Right atrium auricular region (tissue), 2 donors: ENCODE measurements around the gene SLC22A1. TPM values are rescaled to one million over a fixed set of nuclear protein-coding genes. Genes with fewer than 3 reads are reported as not detected.

Experiments
- DNase-seq: peaks from one replicate; pipeline ENCODE4 v3.0.0-alpha.2; 2019; ENCODE audit warnings: low spot score
- H3K27ac ChIP-seq, 2 donors: fragments of 200-600 bp; sonication (generic); 1 replicate in 1 of 2; 2 replicates in 1 of 2; pipeline ENCODE4 v1.5.1; 2016 to 2019
- H3K27me3 ChIP-seq, 2 donors: fragments of 200-600 bp; sonication (generic); one replicate each; pipeline versions ENCODE4 v1.5.1 to v1.6.0; 2017 to 2019
- H3K36me3 ChIP-seq: fragments of 200-600 bp; sonication (generic); one replicate; pipeline ENCODE4 v1.5.1; 2016
- H3K4me1 ChIP-seq, 2 donors: fragments of 200-600 bp; sonication (generic); one replicate each; pipeline versions ENCODE4 v1.5.1 to v1.6.0; 2017 to 2019
- H3K4me3 ChIP-seq, 2 donors: fragments of 200-600 bp; sonication (generic); 1 replicate in 1 of 2; 2 replicates in 1 of 2; pipeline ENCODE4 v1.5.1; 2017 to 2019; ENCODE audit warnings: mild to moderate bottlenecking in 1 of 2, moderate library complexity in 1 of 2
- H3K9me3 ChIP-seq, 2 donors: fragments of 200-600 bp; sonication (generic); one replicate each; pipeline ENCODE4 v1.5.1; 2019
- total RNA-seq, 2 donors: library from RNA; depleted of rRNA; stranded (reverse); fragments of >200 nt; gene quantifications; one replicate each; pipeline ENCODE4 v1.1.0, GENCODE V29; 2016
- TF ChIP-seq, protein P1 (sequence below), 2 donors: fragments of 200-600 bp; sonication (generic); IDR thresholded peaks; one replicate each; pipeline ENCODE4 v1.5.1; 2019; ENCODE audit warnings: antibody characterized with exemption in 2 of 2

Gene SLC22A1
- total RNA-seq, 2 donors from 2014 or later, result not detected

DNA sequence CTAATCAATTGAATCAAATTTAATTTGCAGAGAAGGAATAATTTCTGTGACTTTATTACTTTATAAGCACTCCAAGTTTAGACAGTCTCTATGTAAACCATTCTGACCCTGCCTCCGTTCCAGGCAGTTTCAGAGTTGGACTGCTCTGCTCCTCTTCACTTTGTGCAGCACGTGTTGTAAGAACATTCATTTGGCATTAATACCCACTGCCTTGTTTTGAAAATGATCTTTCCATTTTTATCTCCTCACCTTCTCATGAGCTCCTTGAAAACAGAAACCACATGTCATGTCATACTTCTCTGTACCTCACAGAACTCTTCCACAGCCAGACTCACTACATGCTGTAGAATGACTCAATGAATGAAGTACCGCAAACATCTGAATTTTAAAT, 25.5 kb downstream of the SLC22A1 start:
- H3K27me3 ChIP-seq, result no peaks in the 10 kb centered on the region
- H3K4me1 ChIP-seq, result no peaks in the 10 kb centered on the region
- no peak overlapping the region for H3K27ac ChIP-seq
- H3K4me3 ChIP-seq, result no peak overlapping the region
- H3K36me3 ChIP-seq, result no peaks in the 10 kb centered on the region
- no peak for DNase-seq
- peaks cover 0 to 7% of the 10 kb centered on the region in 2 donors for H3K9me3 ChIP-seq
- TF ChIP-seq, protein P1, sequence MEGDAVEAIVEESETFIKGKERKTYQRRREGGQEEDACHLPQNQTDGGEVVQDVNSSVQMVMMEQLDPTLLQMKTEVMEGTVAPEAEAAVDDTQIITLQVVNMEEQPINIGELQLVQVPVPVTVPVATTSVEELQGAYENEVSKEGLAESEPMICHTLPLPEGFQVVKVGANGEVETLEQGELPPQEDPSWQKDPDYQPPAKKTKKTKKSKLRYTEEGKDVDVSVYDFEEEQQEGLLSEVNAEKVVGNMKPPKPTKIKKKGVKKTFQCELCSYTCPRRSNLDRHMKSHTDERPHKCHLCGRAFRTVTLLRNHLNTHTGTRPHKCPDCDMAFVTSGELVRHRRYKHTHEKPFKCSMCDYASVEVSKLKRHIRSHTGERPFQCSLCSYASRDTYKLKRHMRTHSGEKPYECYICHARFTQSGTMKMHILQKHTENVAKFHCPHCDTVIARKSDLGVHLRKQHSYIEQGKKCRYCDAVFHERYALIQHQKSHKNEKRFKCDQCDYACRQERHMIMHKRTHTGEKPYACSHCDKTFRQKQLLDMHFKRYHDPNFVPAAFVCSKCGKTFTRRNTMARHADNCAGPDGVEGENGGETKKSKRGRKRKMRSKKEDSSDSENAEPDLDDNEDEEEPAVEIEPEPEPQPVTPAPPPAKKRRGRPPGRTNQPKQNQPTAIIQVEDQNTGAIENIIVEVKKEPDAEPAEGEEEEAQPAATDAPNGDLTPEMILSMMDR (IDR thresholded peaks at IDR 0.05), result no peak

DNA sequence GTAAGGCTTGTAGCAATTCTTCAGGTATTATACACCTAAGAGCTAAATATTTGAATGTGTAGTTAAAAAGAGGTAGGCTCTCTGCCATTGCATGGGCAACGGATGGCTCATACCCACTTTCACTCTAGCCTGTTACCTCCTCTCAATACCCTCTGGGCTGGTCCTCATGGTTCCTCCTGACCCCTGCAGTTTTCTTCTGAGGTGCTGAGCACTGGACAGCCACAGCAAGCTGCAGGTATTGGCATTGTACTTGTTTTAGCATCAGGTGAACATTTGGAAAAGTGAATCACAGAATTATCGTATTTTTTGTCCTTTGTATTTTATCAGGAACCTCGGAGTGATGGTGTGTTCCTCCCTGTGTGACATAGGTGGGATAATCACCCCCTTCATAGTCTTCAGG, 32.9 kb downstream of the SLC22A1 start:
- Histone ChIP-seq H3K4me3 (no peak overlapping the region), H3K4me1 (no peaks in the 10 kb centered on the region), H3K27me3 (no peaks in the 10 kb centered on the region), H3K36me3 (no peaks in the 10 kb centered on the region), H3K9me3 (peaks cover 0 to 17% of the 10 kb centered on the region in 2 donors), H3K27ac (no peak overlapping the region)
- TF ChIP-seq, protein P1 (IDR thresholded peaks at IDR 0.05), result no peak
- peak; percentile 23 for DNase-seq

DNA sequence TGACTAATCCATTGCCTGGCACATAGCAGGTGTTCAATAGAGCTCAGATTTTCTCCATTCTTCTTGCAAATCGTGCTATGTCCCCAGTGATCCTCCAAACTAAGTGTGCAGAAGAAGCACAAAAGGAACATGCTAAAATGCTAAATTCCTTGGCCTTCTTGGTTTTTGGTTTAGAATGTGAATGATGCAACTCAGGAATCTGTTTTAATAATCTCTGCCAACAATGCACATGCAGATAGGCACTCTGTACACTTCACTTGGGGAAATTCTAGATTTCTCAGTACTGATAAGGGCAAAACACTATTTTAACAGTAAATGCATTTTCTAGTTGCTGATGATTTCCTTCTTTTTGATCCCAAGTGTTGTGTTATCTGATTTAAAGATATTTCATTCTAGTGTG, 35.2 kb downstream of the SLC22A1 start:
- H3K4me3 ChIP-seq, result no peak overlapping the region
- H3K27me3 ChIP-seq, result no peaks in the 10 kb centered on the region
- no peaks in the 10 kb centered on the region for H3K4me1 ChIP-seq
- H3K36me3 ChIP-seq, result no peaks in the 10 kb centered on the region
- H3K27ac ChIP-seq, result no peak overlapping the region
- DNase-seq, result no peak
- TF ChIP-seq, protein P1 (IDR thresholded peaks at IDR 0.05), result no peak
- H3K9me3 ChIP-seq, result peaks cover 0 to 10% of the 10 kb centered on the region in 2 donors

DNA sequence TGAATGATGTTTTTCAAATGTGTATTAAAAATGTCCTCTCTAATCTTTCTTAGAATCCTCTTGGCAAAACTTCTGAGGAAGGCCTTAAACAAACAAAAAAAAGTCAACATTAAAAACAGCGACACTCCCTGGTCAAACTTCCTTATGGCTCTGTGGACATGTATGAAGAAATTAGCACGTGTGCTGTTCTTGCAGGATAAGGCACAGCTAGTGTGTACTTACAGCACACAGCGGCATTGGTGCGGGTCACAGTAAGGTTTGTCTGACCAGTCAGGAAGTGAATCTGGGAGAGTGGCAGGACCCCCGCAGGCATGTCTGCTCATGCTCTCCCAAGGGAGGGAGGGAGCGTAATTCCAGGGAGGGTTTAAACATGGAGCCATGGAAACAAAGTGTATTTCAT, 38.8 kb downstream of the SLC22A1 start:
- Histone ChIP-seq H3K27ac (no peak overlapping the region), H3K36me3 (no peaks in the 10 kb centered on the region), H3K9me3 (no peaks in the 10 kb centered on the region), H3K4me1 (no peaks in the 10 kb centered on the region), H3K4me3 (no peak overlapping the region), H3K27me3 (no peaks in the 10 kb centered on the region)
- no peak for DNase-seq
- TF ChIP-seq, protein P1 (IDR thresholded peaks at IDR 0.05), result no peak

DNA sequence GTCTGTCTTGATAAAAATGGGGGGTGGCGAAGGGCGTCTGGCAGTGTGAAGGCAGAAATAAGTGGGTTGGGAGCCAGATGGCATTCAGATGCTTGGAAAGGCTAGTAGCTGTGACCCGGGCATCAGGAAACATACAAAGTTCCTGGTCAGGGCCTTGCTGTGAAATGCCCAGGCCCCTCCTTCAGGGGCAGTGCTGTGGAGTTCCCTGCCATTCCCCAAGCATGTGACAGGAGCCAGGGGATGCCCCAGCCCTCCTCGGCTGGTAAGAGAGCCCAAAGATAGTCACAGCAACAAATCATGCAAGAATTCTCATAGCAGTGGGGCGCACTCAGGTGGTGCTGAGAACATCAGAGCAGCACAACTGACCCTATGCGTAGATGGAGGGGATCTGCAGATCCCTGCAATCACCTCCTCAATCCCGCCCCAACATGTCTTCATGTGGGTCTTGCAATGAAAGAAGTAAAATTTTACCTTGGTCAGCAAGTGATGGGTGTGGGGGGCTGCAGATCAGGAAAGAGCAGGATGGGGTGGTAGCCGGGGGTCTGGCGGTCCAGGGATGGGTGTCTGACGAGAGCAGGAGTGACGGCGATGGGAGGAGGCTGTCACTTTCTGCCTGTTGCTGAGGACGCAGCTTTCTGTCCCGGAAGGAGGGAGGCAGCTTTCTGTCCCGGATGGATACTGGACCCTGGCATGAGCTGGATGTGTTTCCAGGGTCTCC, 39.5 kb downstream of the SLC22A1 start:
- H3K4me1 ChIP-seq, result no peaks in the 10 kb centered on the region
- H3K4me3 ChIP-seq, result no peak overlapping the region
- H3K27ac ChIP-seq, result no peak overlapping the region
- DNase-seq, result peak; percentile 43
- no peaks in the 10 kb centered on the region for H3K27me3 ChIP-seq
- TF ChIP-seq, protein P1 (IDR thresholded peaks at IDR 0.05), result no peak
- no peaks in the 10 kb centered on the region for H3K9me3 ChIP-seq
- no peaks in the 10 kb centered on the region for H3K36me3 ChIP-seq

DNA sequence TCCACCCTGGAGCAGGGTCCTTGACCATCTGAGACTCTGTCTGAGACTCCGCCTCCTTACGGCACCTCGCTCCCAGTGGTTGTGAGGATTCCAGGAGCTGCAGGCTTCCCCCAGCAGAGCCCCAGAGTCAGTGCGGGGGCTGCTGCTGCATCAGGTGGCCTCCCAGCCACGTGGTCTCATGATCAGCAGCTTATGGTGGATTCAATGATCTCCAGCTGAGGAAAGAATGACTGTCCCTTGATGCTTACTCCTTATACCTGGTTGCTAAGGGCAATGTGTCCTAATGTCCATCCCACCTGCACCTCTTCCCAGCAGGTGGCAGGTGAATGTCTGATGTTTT, 40.0 kb downstream of the SLC22A1 start:
- H3K36me3 ChIP-seq, result no peaks in the 10 kb centered on the region
- no peaks in the 10 kb centered on the region for H3K4me1 ChIP-seq
- H3K27me3 ChIP-seq, result no peaks in the 10 kb centered on the region
- no peak overlapping the region for H3K4me3 ChIP-seq
- no peaks in the 10 kb centered on the region for H3K9me3 ChIP-seq
- H3K27ac ChIP-seq, result no peak overlapping the region
- TF ChIP-seq, protein P1 (IDR thresholded peaks at IDR 0.05), result no peak
- no peak for DNase-seq
